ENCODE measurements around the gene PDE4D.

PDE4D gene

GRCh38 chr5:59741599-59741998, 151.9 kb downstream of the PDE4D start:
- DNase-seq (ENCODE audit: low read depth), result no peak

- DNase-seq (ENCODE audit: low read depth), result no peak
Observed at GRCh38 chr5:59738024-59738423, 155.5 kb downstream of the PDE4D start.

- no peak for DNase-seq (ENCODE audit: low read depth)
Observed at GRCh38 chr5:59732806-59733205, 160.7 kb downstream of the PDE4D start.

GRCh38 chr5:59732301-59732700, 161.2 kb downstream of the PDE4D start:
- no peak for DNase-seq (ENCODE audit: low read depth)

GRCh38 chr5:59731809-59732208, 161.7 kb downstream of the PDE4D start:
- no peak for DNase-seq (ENCODE audit: low read depth)

- no peak for DNase-seq (ENCODE audit: low read depth)
Observed at GRCh38 chr5:59729820-59730219, 163.7 kb downstream of the PDE4D start.

- DNase-seq (ENCODE audit: low read depth), result no peak
Observed at GRCh38 chr5:59729357-59729756, 164.2 kb downstream of the PDE4D start.

GRCh38 chr5:59728356-59728755, 165.2 kb downstream of the PDE4D start:
- DNase-seq (ENCODE audit: low read depth), result no peak

- DNase-seq (ENCODE audit: low read depth), result no peak
Observed at GRCh38 chr5:59727186-59727585, 166.3 kb downstream of the PDE4D start.

GRCh38 chr5:59725392-59725767, 168.1 kb downstream of the PDE4D start:
- DNase-seq (ENCODE audit: low read depth), result no peak

GRCh38 chr5:59724482-59725391, 168.8 kb downstream of the PDE4D start:
- no peak for DNase-seq (ENCODE audit: low read depth)

GRCh38 chr5:59722874-59723273, 170.7 kb downstream of the PDE4D start:
- no peak for DNase-seq (ENCODE audit: low read depth)

GRCh38 chr5:59721741-59722140, 171.8 kb downstream of the PDE4D start:
- DNase-seq (ENCODE audit: low read depth), result no peak

GRCh38 chr5:59720063-59720462, 173.5 kb downstream of the PDE4D start:
- no peak for DNase-seq (ENCODE audit: low read depth)

- DNase-seq (ENCODE audit: low read depth), result no peak
Observed at GRCh38 chr5:59716966-59717500, 176.5 kb downstream of the PDE4D start.

GRCh38 chr5:59716029-59716428, 177.5 kb downstream of the PDE4D start:
- no peak for DNase-seq (ENCODE audit: low read depth)

GRCh38 chr5:59715228-59715627, 178.3 kb downstream of the PDE4D start:
- no peak for DNase-seq (ENCODE audit: low read depth)

GRCh38 chr5:59713498-59713844, 180.1 kb downstream of the PDE4D start:
- no peak for DNase-seq (ENCODE audit: low read depth)

GRCh38 chr5:59712836-59713497, 180.6 kb downstream of the PDE4D start:
- no peak for DNase-seq (ENCODE audit: low read depth)

GRCh38 chr5:59711310-59711709, 182.2 kb downstream of the PDE4D start:
- DNase-seq (ENCODE audit: low read depth), result no peak

- no peak for DNase-seq (ENCODE audit: low read depth)
Observed at GRCh38 chr5:59709846-59710245, 183.7 kb downstream of the PDE4D start.

GRCh38 chr5:59709346-59709821, 184.1 kb downstream of the PDE4D start:
- no peak for DNase-seq (ENCODE audit: low read depth)

GRCh38 chr5:59704936-59705335, 188.6 kb downstream of the PDE4D start:
- DNase-seq (ENCODE audit: low read depth), result no peak

All from activated T-cell treated with anti-CD3 and anti-CD28 coated beads for 24 hours (primary cell).